ENCODE results near the gene UBE2J2.

UBE2J2 gene

DNA sequence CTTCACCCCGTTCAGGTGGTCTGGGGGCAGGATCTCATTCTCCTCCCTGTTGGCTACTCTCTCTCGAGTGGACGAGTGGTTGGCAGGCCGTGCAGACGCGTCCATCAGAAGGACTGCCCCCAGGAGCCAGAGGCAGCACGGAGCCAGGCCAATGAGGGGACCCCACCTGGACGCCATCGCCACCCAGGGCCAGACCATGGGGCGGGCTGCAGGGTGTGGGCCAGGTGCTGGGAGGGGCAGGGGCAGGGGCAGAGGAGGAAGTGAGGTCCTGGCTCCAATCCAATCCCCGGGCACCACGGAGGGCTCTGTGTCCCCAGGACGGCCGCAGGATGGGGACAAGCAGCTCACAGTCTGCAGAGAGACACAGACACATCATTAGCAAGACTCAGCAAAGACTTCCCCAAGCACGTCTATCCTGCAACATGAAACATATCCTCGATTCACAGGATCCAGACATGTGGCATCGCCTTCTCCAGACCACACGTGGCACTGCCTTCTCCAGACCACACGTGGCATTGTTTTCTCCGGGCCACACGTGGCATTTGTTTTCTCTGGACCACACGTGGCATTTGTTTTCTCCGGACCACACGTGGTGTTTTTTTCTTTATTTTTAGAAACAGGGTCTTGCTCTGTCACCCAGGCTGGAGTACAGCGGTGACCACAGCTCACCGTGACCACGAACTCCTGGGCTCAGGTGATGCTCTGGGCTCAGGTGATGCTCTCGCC, 44.9 kb downstream of the UBE2J2 start:
- no peaks in the 10 kb centered on the region for H3K9me3 ChIP-seq
- H3K27me3 ChIP-seq: no peaks in the 10 kb centered on the region
- no peak overlapping the region for H3K4me3 ChIP-seq
- TF ChIP-seq, protein P1, sequence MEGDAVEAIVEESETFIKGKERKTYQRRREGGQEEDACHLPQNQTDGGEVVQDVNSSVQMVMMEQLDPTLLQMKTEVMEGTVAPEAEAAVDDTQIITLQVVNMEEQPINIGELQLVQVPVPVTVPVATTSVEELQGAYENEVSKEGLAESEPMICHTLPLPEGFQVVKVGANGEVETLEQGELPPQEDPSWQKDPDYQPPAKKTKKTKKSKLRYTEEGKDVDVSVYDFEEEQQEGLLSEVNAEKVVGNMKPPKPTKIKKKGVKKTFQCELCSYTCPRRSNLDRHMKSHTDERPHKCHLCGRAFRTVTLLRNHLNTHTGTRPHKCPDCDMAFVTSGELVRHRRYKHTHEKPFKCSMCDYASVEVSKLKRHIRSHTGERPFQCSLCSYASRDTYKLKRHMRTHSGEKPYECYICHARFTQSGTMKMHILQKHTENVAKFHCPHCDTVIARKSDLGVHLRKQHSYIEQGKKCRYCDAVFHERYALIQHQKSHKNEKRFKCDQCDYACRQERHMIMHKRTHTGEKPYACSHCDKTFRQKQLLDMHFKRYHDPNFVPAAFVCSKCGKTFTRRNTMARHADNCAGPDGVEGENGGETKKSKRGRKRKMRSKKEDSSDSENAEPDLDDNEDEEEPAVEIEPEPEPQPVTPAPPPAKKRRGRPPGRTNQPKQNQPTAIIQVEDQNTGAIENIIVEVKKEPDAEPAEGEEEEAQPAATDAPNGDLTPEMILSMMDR (IDR thresholded peaks at IDR 0.05): no peak
- H3K27ac ChIP-seq: no peak overlapping the region
- H3K36me3 ChIP-seq: peaks cover 28 to 57% (median 50%) of the 10 kb centered on the region in 3 donors
- intact Hi-C loops (cut with DNase I; ENCODE audit: low total_unique reads): no loop called here
- no peak for DNase-seq
- H3K4me1 ChIP-seq: peaks cover 0 to 42% (median 34%) of the 10 kb centered on the region in 4 donors

DNA sequence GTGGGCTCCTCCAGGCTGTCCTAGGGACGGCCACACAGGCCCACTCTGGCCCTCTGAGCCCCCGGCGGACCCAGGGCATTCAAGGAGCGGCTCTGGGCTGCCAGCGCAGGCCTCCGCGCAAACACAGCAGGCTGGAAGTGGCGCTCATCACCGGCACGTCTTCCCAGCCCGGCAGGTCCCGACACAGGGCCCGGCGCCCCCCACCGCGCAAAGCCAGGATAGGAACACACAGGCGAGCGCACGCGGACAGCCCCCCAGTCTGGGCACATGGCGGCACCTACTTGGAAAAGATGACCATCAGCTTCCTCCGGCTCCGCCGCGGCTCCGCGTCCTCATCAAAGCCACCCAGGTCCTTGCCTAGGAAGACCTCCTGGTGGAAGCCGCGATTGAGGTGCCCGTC, 45.5 kb downstream of the UBE2J2 start:
- Histone ChIP-seq H3K27ac (no peak overlapping the region), H3K4me3 (no peak overlapping the region), H3K27me3 (no peaks in the 10 kb centered on the region), H3K36me3 (peaks cover 33 to 62% (median 56%) of the 10 kb centered on the region in 3 donors), H3K9me3 (no peaks in the 10 kb centered on the region), H3K4me1 (peaks cover 0 to 39% (median 31%) of the 10 kb centered on the region in 4 donors)
- no peak for DNase-seq
- intact Hi-C loops (cut with DNase I; ENCODE audit: low total_unique reads): no loop called here
- TF ChIP-seq, protein P1 (IDR thresholded peaks at IDR 0.05): no peak

DNA sequence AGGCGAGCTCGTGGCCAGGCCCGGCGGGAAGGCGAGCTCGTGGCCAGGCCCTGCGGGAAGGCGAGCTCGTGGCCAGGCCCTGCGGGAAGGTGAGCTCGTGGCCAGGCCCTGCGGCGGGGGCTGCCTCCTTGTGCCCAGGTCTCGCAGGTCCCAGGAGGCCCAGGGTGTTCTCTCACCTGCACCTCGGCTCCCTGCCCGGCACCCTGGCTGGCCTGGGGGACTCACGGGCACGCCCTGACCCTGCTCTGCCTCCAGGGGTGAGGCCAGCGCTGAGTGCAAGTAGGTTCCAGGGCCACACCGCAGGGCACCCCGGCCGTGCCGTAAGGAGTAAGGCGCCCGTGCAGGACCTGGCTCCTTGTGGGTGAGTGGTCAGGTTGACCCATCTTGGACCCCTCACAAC, 46.3 kb downstream of the UBE2J2 start:
- H3K27ac ChIP-seq: no peak overlapping the region
- TF ChIP-seq, protein P1 (IDR thresholded peaks at IDR 0.05): no peak
- DNase-seq: no peak
- H3K9me3 ChIP-seq: no peaks in the 10 kb centered on the region
- peaks cover 0 to 31% (median 23%) of the 10 kb centered on the region in 4 donors for H3K4me1 ChIP-seq
- H3K4me3 ChIP-seq: no peak overlapping the region
- no peaks in the 10 kb centered on the region for H3K27me3 ChIP-seq
- intact Hi-C loops (cut with DNase I; ENCODE audit: low total_unique reads): no loop called here
- peaks cover 41 to 70% (median 64%) of the 10 kb centered on the region in 3 donors for H3K36me3 ChIP-seq

DNA sequence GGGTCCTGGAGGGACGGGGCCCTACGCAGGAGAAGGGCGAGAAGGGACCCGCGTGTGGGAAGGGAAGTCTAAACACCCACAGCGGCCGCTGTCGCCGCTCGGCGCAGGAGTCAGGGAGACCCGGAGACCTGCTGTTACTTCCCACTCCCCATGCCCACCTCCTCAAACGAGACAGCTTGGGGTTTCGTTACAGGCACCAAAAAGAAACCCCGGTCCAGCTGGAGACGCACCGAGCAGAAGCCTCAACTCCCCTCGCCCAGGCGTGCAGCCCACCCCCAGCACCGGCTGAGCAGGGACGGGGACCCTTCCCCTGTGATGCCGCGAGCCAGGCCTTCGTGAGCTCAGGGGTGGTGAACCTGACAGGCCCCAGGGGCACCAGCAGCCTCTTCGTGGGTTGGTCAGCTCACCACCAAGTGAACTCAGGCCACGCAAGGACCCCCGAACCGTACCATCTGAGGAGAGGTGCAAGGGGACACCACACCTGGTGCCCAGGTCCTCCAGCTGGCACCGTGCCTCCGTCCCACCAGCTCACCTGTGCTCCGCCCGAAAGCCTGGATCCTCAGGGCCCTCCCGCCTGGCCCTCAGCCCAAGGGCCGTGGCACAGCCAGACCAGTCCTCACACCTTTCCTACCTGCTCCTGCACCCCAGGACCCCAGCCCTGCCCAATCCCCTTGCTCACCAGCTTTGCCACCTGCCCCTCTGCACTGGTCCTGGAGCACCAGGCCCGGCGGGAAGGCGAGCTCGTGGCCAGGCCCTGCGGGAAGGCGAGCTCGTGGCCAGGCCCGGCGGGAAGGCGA, 46.9 kb downstream of the UBE2J2 start:
- intact Hi-C loops (cut with DNase I; ENCODE audit: low total_unique reads): no loop called here
- H3K27ac ChIP-seq: no peak overlapping the region
- no peaks in the 10 kb centered on the region for H3K9me3 ChIP-seq
- no peaks in the 10 kb centered on the region for H3K27me3 ChIP-seq
- H3K4me1 ChIP-seq: peaks cover 0 to 31% (median 23%) of the 10 kb centered on the region in 4 donors
- TF ChIP-seq, protein P1 (IDR thresholded peaks at IDR 0.05): no peak
- H3K4me3 ChIP-seq: no peak overlapping the region
- peaks cover 47 to 76% (median 70%) of the 10 kb centered on the region in 3 donors for H3K36me3 ChIP-seq
- no peak for DNase-seq

DNA sequence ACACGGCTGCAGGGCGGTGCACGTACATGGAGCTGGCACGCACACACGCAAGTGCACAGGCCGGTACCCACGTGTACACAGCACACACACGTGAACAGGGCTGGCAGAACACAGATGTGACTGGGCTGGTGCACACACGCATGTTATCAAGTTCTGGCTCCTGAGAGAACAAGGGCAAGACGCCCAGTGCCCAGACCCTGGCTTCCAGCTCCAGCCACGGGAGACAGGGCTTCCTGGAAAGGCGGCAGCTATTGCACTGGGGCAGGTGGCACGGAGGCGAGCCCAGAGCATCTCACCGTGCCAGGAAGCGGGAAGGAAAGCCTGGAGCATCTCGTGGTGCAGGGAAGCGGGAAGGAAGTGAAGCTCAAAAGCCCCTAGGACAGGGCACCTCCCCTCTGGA, 47.7 kb downstream of the UBE2J2 start:
- Histone ChIP-seq H3K27me3 (no peaks in the 10 kb centered on the region), H3K36me3 (peaks cover 49 to 84% (median 79%) of the 10 kb centered on the region in 3 donors), H3K4me1 (peaks cover 0 to 28% (median 22%) of the 10 kb centered on the region in 4 donors), H3K9me3 (no peaks in the 10 kb centered on the region), H3K4me3 (no peak overlapping the region), H3K27ac (no peak overlapping the region)
- intact Hi-C loops (cut with DNase I; ENCODE audit: low total_unique reads): no loop called here
- no peak for DNase-seq
- TF ChIP-seq, protein P1 (IDR thresholded peaks at IDR 0.05): no peak

Data from tibial artery (tissue), 4 donors.